ENCODE measurements around the gene RITA1.

RITA1 gene

GRCh38 chr12:113152196-113152834 is 33.2 kb upstream of the RITA1 start:
- no peaks in the 10 kb centered on the region for H3K9me3 ChIP-seq
- TF ChIP-seq CTCF (IDR thresholded peaks at IDR 0.05) = no peak
- H3K4me1 ChIP-seq (ENCODE audit: control insufficient read depth in 1 of 2, insufficient read depth in 1 of 2, low read depth in 1 of 2, low read length in 1 of 2) = peaks cover 11% of the 10 kb centered on the region in 2 experiments
- H3K27ac ChIP-seq = no peak overlapping the region
- peak overlapping the region in 1 of 2 experiments; percentile 47 for H3K4me3 ChIP-seq (ENCODE audit: low read depth in 1 of 2, low read length in 1 of 2)
- peaks cover 1% of the 10 kb centered on the region for H3K36me3 ChIP-seq
- H3K27me3 ChIP-seq = peaks cover 88% of the 10 kb centered on the region

DNA sequence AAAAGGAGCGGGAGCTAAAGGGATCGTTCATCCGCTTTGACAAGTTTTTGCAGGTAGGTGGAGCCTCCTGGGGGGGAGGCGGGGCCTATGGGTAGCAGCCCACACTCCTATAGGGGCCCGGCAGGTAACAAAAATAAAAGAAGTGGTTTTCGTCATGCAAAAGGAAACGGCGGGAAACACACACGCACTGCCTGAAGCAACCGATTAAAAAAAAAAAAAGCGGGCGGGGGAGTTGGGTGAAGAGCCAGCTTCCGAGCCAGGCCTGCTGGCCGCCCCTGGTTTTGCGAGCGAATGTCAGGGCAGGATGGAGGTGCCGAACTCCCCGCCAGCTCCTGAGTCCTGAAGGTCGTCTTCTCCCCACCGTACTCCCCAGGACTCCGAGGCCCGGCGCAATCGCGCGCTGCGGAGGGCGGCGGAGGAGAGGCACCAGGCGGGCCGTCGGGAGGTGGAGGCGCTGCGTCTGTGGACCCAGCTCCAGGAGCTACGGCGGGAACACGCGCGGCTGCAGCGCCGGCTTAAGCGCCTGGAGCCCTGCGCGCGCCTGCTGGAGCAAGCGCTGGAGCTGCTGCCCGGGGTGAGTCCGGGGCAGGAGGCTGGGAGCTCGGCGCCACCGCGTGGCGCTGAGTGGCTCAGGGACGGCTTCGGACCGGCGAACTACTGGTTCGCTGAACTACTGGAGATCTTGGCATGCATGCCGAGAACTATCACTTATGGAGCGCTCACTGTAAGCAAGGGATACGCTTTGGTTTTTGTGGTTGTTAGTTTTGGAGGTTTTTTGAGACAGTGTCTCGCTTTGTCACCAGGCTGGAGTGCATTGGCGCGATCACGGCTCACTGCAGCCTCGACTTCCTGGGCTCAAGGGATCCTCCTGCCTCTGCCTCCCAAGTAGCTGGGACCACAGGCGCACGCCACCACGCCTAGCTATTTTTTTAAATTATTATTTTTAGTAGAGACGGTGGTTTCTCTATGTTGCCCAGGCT is 32.4 kb upstream of the RITA1 start:
- no peak overlapping the region for H3K27ac ChIP-seq
- no peaks in the 10 kb centered on the region for H3K9me3 ChIP-seq
- TF ChIP-seq CTCF (IDR thresholded peaks at IDR 0.05) = no peak
- peak overlapping the region; percentile 13 to 47 for H3K4me3 ChIP-seq (ENCODE audit: low read depth in 1 of 2, low read length in 1 of 2)
- peaks cover 84% of the 10 kb centered on the region for H3K27me3 ChIP-seq
- peaks cover 10% of the 10 kb centered on the region for H3K36me3 ChIP-seq
- H3K4me1 ChIP-seq (ENCODE audit: control insufficient read depth in 1 of 2, insufficient read depth in 1 of 2, low read depth in 1 of 2, low read length in 1 of 2) = peaks cover 11% of the 10 kb centered on the region in 2 experiments

- H3K4me1 ChIP-seq (ENCODE audit: control insufficient read depth in 1 of 2, insufficient read depth in 1 of 2, low read depth in 1 of 2, low read length in 1 of 2) = peaks cover 11% of the 10 kb centered on the region in 2 experiments
- H3K36me3 ChIP-seq = peaks cover 23% of the 10 kb centered on the region
- H3K27ac ChIP-seq = no peak overlapping the region
- TF ChIP-seq CTCF (IDR thresholded peaks at IDR 0.05) = no peak
- peaks cover 71% of the 10 kb centered on the region for H3K27me3 ChIP-seq
- H3K9me3 ChIP-seq = no peaks in the 10 kb centered on the region
- H3K4me3 ChIP-seq (ENCODE audit: low read depth in 1 of 2, low read length in 1 of 2) = no peak overlapping the region
Observed at GRCh38 chr12:113154351-113154973, 31.1 kb upstream of the RITA1 start.

- Histone ChIP-seq H3K27me3 (peaks cover 65% of the 10 kb centered on the region), H3K4me3 (ENCODE audit: low read depth in 1 of 2, low read length in 1 of 2) (no peak overlapping the region)
- no peak for TF ChIP-seq CTCF (IDR thresholded peaks at IDR 0.05)
Observed at GRCh38 chr12:113155060-113155459, 30.5 kb upstream of the RITA1 start.

DNA sequence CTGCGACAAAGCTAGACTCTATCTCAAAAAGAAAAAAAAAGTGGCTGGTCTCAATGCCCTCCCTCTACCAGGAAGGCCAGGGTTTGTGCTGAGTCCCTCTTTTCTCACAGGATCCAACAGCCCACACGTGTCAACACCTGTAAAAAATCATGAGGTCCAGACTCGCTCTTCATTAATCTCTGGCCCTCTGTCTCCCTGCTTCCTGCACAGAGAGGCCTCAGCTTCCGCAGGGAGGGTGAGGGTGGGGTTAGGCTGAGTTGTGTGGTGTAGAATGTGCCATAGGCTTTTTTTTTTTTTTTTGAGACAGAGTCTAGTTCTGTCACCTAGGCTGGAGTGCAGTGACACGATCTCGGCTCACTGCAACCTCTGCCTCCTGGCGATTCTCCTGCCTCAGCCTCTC is 29.9 kb upstream of the RITA1 start:
- Histone ChIP-seq H3K4me1 (ENCODE audit: control insufficient read depth in 1 of 2, insufficient read depth in 1 of 2, low read depth in 1 of 2, low read length in 1 of 2) (peaks cover 11% of the 10 kb centered on the region in 2 experiments), H3K4me3 (ENCODE audit: low read depth in 1 of 2, low read length in 1 of 2) (no peak overlapping the region), H3K9me3 (no peaks in the 10 kb centered on the region), H3K27ac (no peak overlapping the region), H3K27me3 (peaks cover 59% of the 10 kb centered on the region), H3K36me3 (peaks cover 35% of the 10 kb centered on the region)
- TF ChIP-seq CTCF (IDR thresholded peaks at IDR 0.05) = no peak

More at GRCh38 chr12:113155060-113155459, 30.5 kb upstream of the RITA1 start:
- Histone ChIP-seq H3K4me1 (ENCODE audit: control insufficient read depth in 1 of 2, insufficient read depth in 1 of 2, low read depth in 1 of 2, low read length in 1 of 2) (peaks cover 11% of the 10 kb centered on the region in 2 experiments), H3K9me3 (no peaks in the 10 kb centered on the region), H3K27ac (no peak overlapping the region), H3K36me3 (peaks cover 29% of the 10 kb centered on the region)

Data from neutrophil (primary cell).